Measurements from ENCODE around the gene GH1.
"Not testable (repeated sequence)": the region's sequence is repeated elsewhere in the genome, so short reads cannot be mapped to it uniquely, and the experiment has no call there.

GH1 gene

GRCh38 chr17:63926164-63926563 is 7.5 kb upstream of the GH1 start:
- DNase-seq (ENCODE audit: low spot score): no peak

- DNase-seq (ENCODE audit: low spot score): no peak
Observed at GRCh38 chr17:63925615-63926014, 7.0 kb upstream of the GH1 start.

GRCh38 chr17:63922402-63922801 is 3.8 kb upstream of the GH1 start:
- not testable (repeated sequence) for DNase-seq (ENCODE audit: low spot score)

DNA sequence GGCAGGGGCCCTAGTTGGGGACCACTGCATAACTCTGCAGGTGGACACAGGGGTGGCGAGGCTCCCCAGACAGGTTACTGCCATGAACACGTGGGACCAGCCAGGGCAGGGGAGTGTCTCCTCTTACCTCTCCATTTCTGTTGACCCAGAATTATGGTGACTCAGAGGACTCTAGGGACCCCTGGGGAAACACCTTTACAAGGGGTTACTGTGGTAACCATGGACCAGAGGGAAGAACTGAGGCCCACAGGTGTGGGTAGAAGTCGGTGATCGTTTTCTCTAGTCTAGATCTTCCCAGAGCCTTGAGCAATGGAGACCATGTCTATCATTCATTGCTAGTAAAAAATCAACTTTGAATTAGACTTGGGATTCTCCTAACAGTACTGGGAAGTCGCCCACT is 2.1 kb upstream of the GH1 start:
- not testable (repeated sequence) for DNase-seq (ENCODE audit: low spot score)

DNA sequence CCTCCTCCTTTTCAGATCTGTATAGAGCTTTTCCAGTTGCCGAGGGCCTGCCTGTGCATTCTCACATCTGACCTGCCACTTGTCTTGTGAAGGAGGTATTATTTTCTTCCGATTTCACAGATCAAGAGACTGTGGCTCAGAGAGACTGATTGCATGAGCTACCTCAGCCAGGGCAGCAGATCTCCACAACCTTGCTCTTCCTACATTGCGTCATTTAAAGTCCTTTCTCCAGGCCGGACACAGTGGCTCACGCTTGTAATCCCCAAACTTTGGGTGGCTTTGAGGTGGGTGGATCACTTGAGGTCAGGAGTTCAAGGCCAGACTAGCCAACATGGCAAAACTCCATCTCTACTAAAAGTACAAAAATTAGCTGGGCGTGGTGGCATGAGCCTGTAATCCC is 1.4 kb upstream of the GH1 start:
- DNase-seq (ENCODE audit: low spot score): not testable (repeated sequence)

- peak; percentile 70 for DNase-seq (ENCODE audit: low spot score)
Observed at GRCh38 chr17:63919311-63919723, 678 bp upstream of the GH1 start.

- no peak for DNase-seq (ENCODE audit: low spot score)
Observed at GRCh38 chr17:63918305-63918704, 334 bp downstream of the GH1 start.

DNA sequence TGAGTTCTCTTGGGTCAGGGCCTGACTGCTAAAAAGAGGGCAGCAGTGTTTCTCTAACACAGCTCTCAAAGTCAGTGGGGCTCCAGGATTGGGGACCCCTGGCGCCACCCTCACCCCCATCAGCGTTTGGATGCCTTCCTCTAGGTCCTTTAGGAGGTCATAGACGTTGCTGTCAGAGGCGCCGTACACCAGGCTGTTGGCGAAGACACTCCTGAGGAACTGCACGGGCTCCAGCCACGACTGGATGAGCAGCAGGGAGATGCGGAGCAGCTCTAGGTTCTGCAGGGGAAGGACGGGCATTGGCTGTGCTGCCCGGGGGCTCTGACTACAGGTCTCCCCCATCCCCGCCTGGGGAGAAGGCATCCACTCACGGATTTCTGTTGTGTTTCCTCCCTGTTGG is 993 bp downstream of the GH1 start:
- no peak for DNase-seq (ENCODE audit: low spot score)

DNA sequence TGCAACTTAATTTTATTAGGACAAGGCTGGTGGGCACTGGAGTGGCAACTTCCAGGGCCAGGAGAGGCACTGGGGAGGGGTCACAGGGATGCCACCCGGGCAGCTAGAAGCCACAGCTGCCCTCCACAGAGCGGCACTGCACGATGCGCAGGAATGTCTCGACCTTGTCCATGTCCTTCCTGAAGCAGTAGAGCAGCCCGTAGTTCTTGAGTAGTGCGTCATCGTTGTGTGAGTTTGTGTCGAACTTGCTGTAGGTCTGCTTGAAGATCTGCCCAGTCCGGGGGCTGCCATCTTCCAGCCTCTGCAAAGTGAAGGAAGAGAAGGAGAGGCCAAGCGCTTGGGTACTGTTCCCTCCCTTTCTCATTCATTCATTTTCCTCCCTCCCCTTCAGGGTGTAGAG is 1.4 kb downstream of the GH1 start:
- DNase-seq (ENCODE audit: low spot score): not testable (repeated sequence)

GRCh38 chr17:63916566-63917185 is 2.0 kb downstream of the GH1 start:
- DNase-seq (ENCODE audit: low spot score): no peak

DNA sequence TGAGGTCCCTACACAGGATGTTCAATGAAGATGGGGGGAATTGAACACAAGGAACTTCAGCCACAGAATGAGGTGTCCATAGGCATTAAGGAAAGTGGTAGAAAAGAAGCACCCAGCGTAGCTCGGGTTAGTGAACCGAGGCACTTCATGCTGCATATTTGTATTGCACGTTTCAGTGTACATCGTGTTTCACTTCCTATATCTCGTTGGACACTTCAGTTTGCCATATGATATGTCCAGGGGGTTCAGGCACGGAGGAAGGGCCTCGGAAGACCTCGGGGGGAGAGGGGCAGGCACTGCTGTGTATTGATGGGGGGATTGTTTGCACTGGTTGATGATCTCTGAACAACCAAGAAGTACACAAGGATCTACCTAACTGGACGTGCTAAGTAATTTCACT is 2.9 kb downstream of the GH1 start:
- not testable (repeated sequence) for DNase-seq (ENCODE audit: low spot score)

DNA sequence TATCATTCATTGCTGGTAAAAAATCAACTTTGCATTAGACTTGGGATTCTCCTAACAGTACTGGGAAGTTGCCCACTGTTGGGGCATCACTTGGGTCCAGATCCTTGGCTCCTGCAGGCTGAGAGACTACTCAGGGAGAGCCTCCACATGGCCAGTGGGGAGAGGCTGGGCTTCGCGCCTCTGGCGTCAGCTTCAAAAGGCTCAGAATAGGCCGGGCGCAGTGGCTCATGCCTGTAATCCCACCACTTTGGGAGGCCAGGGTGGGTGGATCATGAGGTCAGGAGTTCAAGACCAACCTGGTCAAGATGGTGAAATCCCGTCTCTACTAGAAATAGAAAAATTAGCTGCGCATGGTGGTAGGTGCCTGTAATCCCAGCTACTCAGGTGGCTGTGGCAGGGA is 4.2 kb downstream of the GH1 start:
- DNase-seq (ENCODE audit: low spot score): no peak

DNA sequence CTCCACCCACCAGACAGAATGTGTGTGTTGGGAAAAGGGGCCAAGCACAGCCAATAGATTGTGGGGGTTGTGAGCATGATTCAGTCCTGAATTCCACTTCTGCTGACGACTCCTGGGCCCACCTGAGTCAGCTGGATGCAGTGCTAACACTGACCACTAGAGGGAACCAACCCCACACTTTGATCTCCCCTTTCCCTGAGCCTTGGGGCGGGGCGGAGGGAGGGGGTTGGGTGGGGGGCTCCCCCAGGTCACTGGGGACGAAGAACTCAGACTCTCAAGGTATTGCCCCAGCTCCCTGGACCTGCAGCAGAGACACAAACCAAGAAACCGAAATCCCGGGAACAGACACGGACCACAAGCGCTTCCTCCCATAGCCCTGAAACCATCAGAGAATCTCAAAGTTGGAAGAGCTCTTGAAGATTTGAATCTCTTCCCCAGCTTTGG is 7.0 kb downstream of the GH1 start:
- no peak for DNase-seq (ENCODE audit: low spot score)

GRCh38 chr17:63911041-63911635 is 7.5 kb downstream of the GH1 start, which contains the start of gene CSHL1:
TSS of gene CSHL1 (minus strand) at chr17:63911258. CDS start at chr17:63911196, 62 bp downstream.
- no peak for DNase-seq (ENCODE audit: low spot score)

- no peak for DNase-seq (ENCODE audit: low spot score)
Observed at GRCh38 chr17:63910096-63910495, 8.5 kb downstream of the GH1 start.

GRCh38 chr17:63909586-63909985 is 9.1 kb downstream of the GH1 start:
- DNase-seq (ENCODE audit: low spot score): not testable (repeated sequence)

DNA sequence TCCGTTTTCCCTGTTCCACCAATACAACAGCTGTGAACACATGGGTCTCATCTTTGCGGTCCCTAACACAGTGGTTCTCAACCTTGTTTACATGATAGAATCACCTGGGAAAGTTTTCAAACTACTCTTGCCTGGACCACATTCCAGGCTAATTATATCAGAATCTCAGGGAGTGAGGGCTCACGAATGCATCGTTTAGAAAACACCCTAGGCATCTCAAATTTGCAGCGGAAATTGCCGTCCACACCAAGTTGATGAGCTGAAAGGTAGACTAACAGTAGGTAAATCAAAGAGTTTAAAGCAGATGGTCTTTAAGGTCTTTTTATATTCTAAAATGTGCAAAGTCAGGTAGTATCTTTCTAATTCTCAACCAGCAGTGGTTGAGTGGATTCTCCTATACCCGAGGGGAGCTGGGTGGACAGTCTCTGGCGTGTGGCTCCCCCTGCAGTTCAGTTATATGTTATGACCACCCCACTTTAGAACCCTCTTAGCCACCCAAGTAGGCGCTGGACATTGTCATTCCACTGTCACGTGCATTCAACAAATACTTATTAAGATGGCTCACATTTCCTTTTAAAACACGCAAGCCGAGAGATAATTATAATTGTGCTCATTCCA is 11.4 kb downstream of the GH1 start:
- not testable (repeated sequence) for DNase-seq (ENCODE audit: low spot score)

GRCh38 chr17:63904796-63905195 is 13.8 kb downstream of the GH1 start:
- DNase-seq (ENCODE audit: low spot score): not testable (repeated sequence)

- DNase-seq (ENCODE audit: low spot score): not testable (repeated sequence)
Observed at GRCh38 chr17:63903787-63904201, 14.8 kb downstream of the GH1 start.

- DNase-seq (ENCODE audit: low spot score): not testable (repeated sequence)
Observed at GRCh38 chr17:63901971-63902370, 16.7 kb downstream of the GH1 start.

GRCh38 chr17:63898899-63899798 is 19.5 kb downstream of the GH1 start:
- not testable (repeated sequence) for DNase-seq (ENCODE audit: low spot score)
